Lower lobe of right lung (tissue), 2 donors: ENCODE results near the gene BCKDHB. TPM values are rescaled to one million over a fixed set of nuclear protein-coding genes. Genes with fewer than 3 reads are reported as not detected.

Experiments used
- ATAC-seq, 2 donors: fragments of 200-7000 bp; cut with Tn5 transposase; one replicate each; pipeline ENCODE4 v1.9.1; 2020 to 2022; ENCODE audit warnings: mild to moderate bottlenecking in 2 of 2, moderate library complexity in 2 of 2
- DNase-seq: peaks from one replicate; pipeline ENCODE4 v3.0.0-alpha.2; 2020
- H3K27ac ChIP-seq: fragments of 200-600 bp; one replicate; pipeline ENCODE4 v1.8.0; 2022
- H3K27me3 ChIP-seq: fragments of 200-600 bp; one replicate; pipeline ENCODE4 v1.8.0; 2022; ENCODE audit warnings: low read depth
- H3K36me3 ChIP-seq: fragments of 200-600 bp; one replicate; pipeline ENCODE4 v1.8.0; 2022; ENCODE audit warnings: mild to moderate bottlenecking
- H3K4me1 ChIP-seq: fragments of 200-600 bp; one replicate; pipeline ENCODE4 v1.8.0; 2022
- H3K4me3 ChIP-seq: fragments of 200-600 bp; one replicate; pipeline ENCODE4 v1.8.0; 2022; ENCODE audit warnings: mild to moderate bottlenecking
- H3K9me3 ChIP-seq: fragments of 200-600 bp; one replicate; pipeline ENCODE4 v1.8.0; 2022
- CTCF ChIP-seq: fragments of 200-600 bp; IDR thresholded peaks from one replicate; pipeline ENCODE4 v1.8.0; 2022; ENCODE audit warnings: antibody characterized with exemption, mild to moderate bottlenecking
- intact Hi-C: fragments of 100-400 bp; cut with DNase I; formaldehyde crosslinking; loops from one replicate; pipeline ENCODE4 v1.11.0; 2022
- total RNA-seq: library from RNA; stranded (reverse); fragmentation: NEBNext Ultra II Directional; extraction: Animal tissue kit (Norgen Biotek cat#: 25700); gene quantifications from one replicate; pipeline ENCODE4 v1.2.1, GENCODE V29; 2021
- donor health status: DM: no; HTN: yes; CAD: no; lungs with severe emphysema.

Gene BCKDHB
- total RNA-seq, 1 donor from 2014 or later: 13.8 TPM

GRCh38 chr6:80336911-80337310, 230.4 kb downstream of the BCKDHB start:
- no peak for ATAC-seq
- no peaks in the 10 kb centered on the region for H3K4me1 ChIP-seq
- no peaks in the 10 kb centered on the region for H3K27me3 ChIP-seq
- intact Hi-C loops: no loop called here
- DNase-seq: no peak
- no peak for TF ChIP-seq CTCF
- no peaks in the 10 kb centered on the region for H3K9me3 ChIP-seq
- H3K4me3 ChIP-seq: no peak overlapping the region
- H3K27ac ChIP-seq: no peak overlapping the region
- H3K36me3 ChIP-seq: no peaks in the 10 kb centered on the region

GRCh38 chr6:80338201-80338836, 231.8 kb downstream of the BCKDHB start:
- ATAC-seq: peak; percentile 84 to 88
- intact Hi-C loops: no loop called here
- no peaks in the 10 kb centered on the region for H3K4me1 ChIP-seq
- no peak overlapping the region for H3K27ac ChIP-seq
- DNase-seq: peak; percentile 75
- peak; percentile 73 for TF ChIP-seq CTCF
- H3K4me3 ChIP-seq: no peak overlapping the region
- H3K36me3 ChIP-seq: no peaks in the 10 kb centered on the region
- H3K9me3 ChIP-seq: no peaks in the 10 kb centered on the region
- H3K27me3 ChIP-seq: no peaks in the 10 kb centered on the region

GRCh38 chr6:80339421-80339820, 232.9 kb downstream of the BCKDHB start:
- Histone ChIP-seq H3K9me3 (no peaks in the 10 kb centered on the region), H3K27ac (no peak overlapping the region), H3K4me3 (no peak overlapping the region), H3K4me1 (no peaks in the 10 kb centered on the region), H3K36me3 (no peaks in the 10 kb centered on the region), H3K27me3 (no peaks in the 10 kb centered on the region)
- TF ChIP-seq CTCF: no peak
- no peak for ATAC-seq
- intact Hi-C loops: no loop called here
- DNase-seq: no peak

- no peak overlapping the region for H3K4me3 ChIP-seq
- no peak for TF ChIP-seq CTCF
- ATAC-seq (no peak), DNase-seq (no peak)
- intact Hi-C loops: no loop called here
- H3K4me1 ChIP-seq: no peaks in the 10 kb centered on the region
- no peaks in the 10 kb centered on the region for H3K27me3 ChIP-seq
- no peak overlapping the region for H3K27ac ChIP-seq
- H3K36me3 ChIP-seq: no peaks in the 10 kb centered on the region
- no peaks in the 10 kb centered on the region for H3K9me3 ChIP-seq
Observed at GRCh38 chr6:80340280-80340679, 233.8 kb downstream of the BCKDHB start.

- H3K4me3 ChIP-seq: no peak overlapping the region
- DNase-seq: no peak
- H3K27me3 ChIP-seq: no peaks in the 10 kb centered on the region
- ATAC-seq: no peak
- no peaks in the 10 kb centered on the region for H3K4me1 ChIP-seq
- intact Hi-C loops: no loop called here
- H3K9me3 ChIP-seq: no peaks in the 10 kb centered on the region
- H3K27ac ChIP-seq: no peak overlapping the region
- H3K36me3 ChIP-seq: no peaks in the 10 kb centered on the region
- TF ChIP-seq CTCF: no peak
Observed at GRCh38 chr6:80340686-80341085, 234.2 kb downstream of the BCKDHB start.

- intact Hi-C loops: no loop called here
- no peak for ATAC-seq
- no peak overlapping the region for H3K4me3 ChIP-seq
- TF ChIP-seq CTCF: no peak
- H3K9me3 ChIP-seq: no peaks in the 10 kb centered on the region
- H3K27me3 ChIP-seq: no peaks in the 10 kb centered on the region
- no peak for DNase-seq
- H3K4me1 ChIP-seq: no peaks in the 10 kb centered on the region
- no peaks in the 10 kb centered on the region for H3K36me3 ChIP-seq
- H3K27ac ChIP-seq: no peak overlapping the region
Observed at GRCh38 chr6:80341330-80341729, 234.9 kb downstream of the BCKDHB start.
